Measurements from ENCODE around the gene NBAS. TPM values are rescaled to one million over a fixed set of nuclear protein-coding genes. Genes with fewer than 3 reads are reported as not detected.

NBAS gene
- total RNA-seq, 1 experiment from 2014 or later = 28.9 TPM

- no TSS peak for BruUV-seq (replicated peaks)
- ChIA-PET POLR2A (ENCODE audit: unreplicated experiment) (no interaction called here), CTCF (no interaction called here)
- H3K79me2 ChIP-seq (ENCODE audit: low read depth) = no peaks in the 10 kb centered on the region
- no peaks in the 10 kb centered on the region for H3K4me1 ChIP-seq (replicated peaks; ENCODE audit: insufficient read depth)
- no peaks in the 10 kb centered on the region for H3K9me2 ChIP-seq (ENCODE audit: insufficient read depth)
- intact Hi-C loops (cut with micrococcal nuclease; ENCODE audit: unreplicated experiment) = no loop called here
- no peaks in the 10 kb centered on the region for H3K27me3 ChIP-seq (ENCODE audit: insufficient read depth, low read depth)
- H4K20me1 ChIP-seq (ENCODE audit: insufficient read depth) = no peaks in the 10 kb centered on the region
- H2AFZ ChIP-seq = no peak overlapping the region
- no peaks in the 10 kb centered on the region for H3K9me3 ChIP-seq (ENCODE audit: insufficient read depth, low read depth)
- H3K4me3 ChIP-seq = no peak overlapping the region
- TF ChIP-seq CTCF (conservative IDR thresholded peaks at IDR 0.05) (no peak), EZH2 (IDR thresholded peaks at IDR 0.05; ENCODE audit: low read depth) (no peak)
- no peak for DNase-seq
- H3K4me2 ChIP-seq = no peak overlapping the region
- H3K27ac ChIP-seq = no peak overlapping the region
- no peaks in the 10 kb centered on the region for H3F3A ChIP-seq (ENCODE audit: insufficient read depth, low read depth)
- no peaks in the 10 kb centered on the region for H3K36me3 ChIP-seq (ENCODE audit: low read depth)
Observed at GRCh38 chr2:15238028-15238427, 323.1 kb downstream of the NBAS start.

DNA sequence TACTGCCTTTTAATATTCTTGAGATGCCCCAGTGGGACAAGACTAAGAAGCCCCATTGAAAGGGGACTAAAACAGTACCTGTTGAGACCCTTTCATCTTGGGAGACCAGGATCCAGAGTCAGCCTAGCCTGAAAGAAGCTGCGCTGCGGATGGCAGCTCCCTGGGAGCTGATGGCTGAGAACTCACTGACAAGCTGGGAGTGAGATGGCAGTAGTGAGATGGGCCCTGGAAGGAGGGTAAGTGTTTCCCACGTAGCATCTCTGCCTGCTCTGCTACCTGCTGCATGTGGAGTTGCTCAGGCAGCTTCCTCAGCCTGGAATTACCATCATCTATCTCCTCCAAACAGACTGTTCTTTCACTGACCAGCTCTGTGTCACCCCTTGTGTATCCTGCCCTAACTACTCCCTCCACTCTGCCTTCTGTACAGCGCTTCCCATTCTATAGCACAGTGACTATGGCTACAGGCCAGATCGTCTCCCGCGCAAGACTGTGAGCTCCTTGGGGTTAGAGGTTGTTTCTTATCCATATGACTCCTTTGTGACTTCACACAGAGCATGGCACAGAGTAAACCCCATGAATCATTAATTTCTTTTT, 330.4 kb downstream of the NBAS start:
- H3K4me3 ChIP-seq = no peak overlapping the region
- H3K27me3 ChIP-seq (ENCODE audit: insufficient read depth, low read depth) = no peaks in the 10 kb centered on the region
- no peaks in the 10 kb centered on the region for H3K9me2 ChIP-seq (ENCODE audit: insufficient read depth)
- H3K27ac ChIP-seq = no peak overlapping the region
- H3K36me3 ChIP-seq (ENCODE audit: low read depth) = no peaks in the 10 kb centered on the region
- H3K4me1 ChIP-seq (replicated peaks; ENCODE audit: insufficient read depth) = no peaks in the 10 kb centered on the region
- ChIA-PET POLR2A (ENCODE audit: unreplicated experiment) (no interaction called here), CTCF (no interaction called here)
- H3K79me2 ChIP-seq (ENCODE audit: low read depth) = no peaks in the 10 kb centered on the region
- H3F3A ChIP-seq (ENCODE audit: insufficient read depth, low read depth) = no peaks in the 10 kb centered on the region
- intact Hi-C loops (cut with micrococcal nuclease; ENCODE audit: unreplicated experiment) = no loop called here
- TF ChIP-seq CTCF (conservative IDR thresholded peaks at IDR 0.05) = no peak
- no peak for TF ChIP-seq EZH2 (IDR thresholded peaks at IDR 0.05; ENCODE audit: low read depth)
- no peak overlapping the region for H3K4me2 ChIP-seq
- H4K20me1 ChIP-seq (ENCODE audit: insufficient read depth) = no peaks in the 10 kb centered on the region
- H2AFZ ChIP-seq = no peak overlapping the region
- BruUV-seq (replicated peaks) = no TSS peak
- no peaks in the 10 kb centered on the region for H3K9me3 ChIP-seq (ENCODE audit: insufficient read depth, low read depth)
- DNase-seq = no peak

GRCh38 chr2:15226661-15227060, 334.5 kb downstream of the NBAS start:
- POLR2A ChIA-PET (ENCODE audit: unreplicated experiment) = no interaction called here
- Histone ChIP-seq H3K79me2 (ENCODE audit: low read depth) (no peaks in the 10 kb centered on the region), H3K27me3 (ENCODE audit: insufficient read depth, low read depth) (no peaks in the 10 kb centered on the region), H2AFZ (no peak overlapping the region), H3K27ac (no peak overlapping the region), H3K9me2 (ENCODE audit: insufficient read depth) (no peaks in the 10 kb centered on the region), H3K36me3 (ENCODE audit: low read depth) (no peaks in the 10 kb centered on the region), H3K9me3 (ENCODE audit: insufficient read depth, low read depth) (no peaks in the 10 kb centered on the region), H4K20me1 (ENCODE audit: insufficient read depth) (no peaks in the 10 kb centered on the region; the same call in 1 of the 2 replicates), H3K4me2 (no peak overlapping the region), H3K4me1 (replicated peaks; ENCODE audit: insufficient read depth) (no peaks in the 10 kb centered on the region), H3K4me3 (no peak overlapping the region), H3F3A (ENCODE audit: insufficient read depth, low read depth) (no peaks in the 10 kb centered on the region)
- DNase-seq = no peak
- BruUV-seq (replicated peaks) = no TSS peak
- intact Hi-C loops (cut with micrococcal nuclease; ENCODE audit: unreplicated experiment) = no loop called here
- TF ChIP-seq CTCF (conservative IDR thresholded peaks at IDR 0.05) = no peak
- TF ChIP-seq EZH2 (IDR thresholded peaks at IDR 0.05; ENCODE audit: low read depth) = no peak
- CTCF ChIA-PET = no interaction called here
